Vagina (tissue), 2 donors: ENCODE results near the gene SCAANT1.

Source experiments
- POLR2AphosphoS5 ChIP-seq, 2 donors: sonication (generic); formaldehyde crosslinking; IDR thresholded peaks; one replicate each; pipeline ENCODE4 v1.9.0; 2017; ENCODE audit warnings: antibody characterized with exemption in 2 of 2, mild to moderate bottlenecking in 2 of 2, low read depth in 1 of 2; ENCODE audit not compliant: insufficient read depth in 1 of 2
- TF ChIP-seq, protein P1 (sequence below), 3 experiments: fragments of 450-650 bp in 2 of 3; fragments of 200-600 bp in 1 of 3; sonication (generic) in 1 of 3; IDR thresholded peaks; one replicate each; pipeline ENCODE4 v1.5.1; 2017 to 2019; ENCODE audit warnings: antibody characterized with exemption in 3 of 3, mild to moderate bottlenecking in 2 of 3, moderate library complexity in 2 of 3

DNA sequence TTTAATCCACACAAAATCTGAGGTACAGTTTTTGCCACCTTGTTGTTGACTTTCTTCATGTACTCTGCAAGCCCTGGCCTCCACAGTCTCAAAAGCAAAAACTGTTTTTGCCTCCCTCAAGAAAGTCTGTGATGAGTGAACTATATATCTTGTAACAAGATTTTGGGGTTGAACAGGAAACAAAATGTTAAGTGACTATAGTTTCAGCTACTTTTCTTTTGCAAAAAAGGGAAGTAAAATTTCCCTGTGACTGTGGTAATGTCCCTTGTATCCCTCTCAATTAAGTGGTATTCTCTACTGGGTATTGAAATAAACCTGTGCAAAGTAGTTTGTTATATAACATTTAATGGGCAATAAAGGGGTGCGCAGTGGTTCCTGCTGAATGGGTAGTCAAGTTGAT, 21.3 kb upstream of the SCAANT1 start:
- TF ChIP-seq, protein P1, sequence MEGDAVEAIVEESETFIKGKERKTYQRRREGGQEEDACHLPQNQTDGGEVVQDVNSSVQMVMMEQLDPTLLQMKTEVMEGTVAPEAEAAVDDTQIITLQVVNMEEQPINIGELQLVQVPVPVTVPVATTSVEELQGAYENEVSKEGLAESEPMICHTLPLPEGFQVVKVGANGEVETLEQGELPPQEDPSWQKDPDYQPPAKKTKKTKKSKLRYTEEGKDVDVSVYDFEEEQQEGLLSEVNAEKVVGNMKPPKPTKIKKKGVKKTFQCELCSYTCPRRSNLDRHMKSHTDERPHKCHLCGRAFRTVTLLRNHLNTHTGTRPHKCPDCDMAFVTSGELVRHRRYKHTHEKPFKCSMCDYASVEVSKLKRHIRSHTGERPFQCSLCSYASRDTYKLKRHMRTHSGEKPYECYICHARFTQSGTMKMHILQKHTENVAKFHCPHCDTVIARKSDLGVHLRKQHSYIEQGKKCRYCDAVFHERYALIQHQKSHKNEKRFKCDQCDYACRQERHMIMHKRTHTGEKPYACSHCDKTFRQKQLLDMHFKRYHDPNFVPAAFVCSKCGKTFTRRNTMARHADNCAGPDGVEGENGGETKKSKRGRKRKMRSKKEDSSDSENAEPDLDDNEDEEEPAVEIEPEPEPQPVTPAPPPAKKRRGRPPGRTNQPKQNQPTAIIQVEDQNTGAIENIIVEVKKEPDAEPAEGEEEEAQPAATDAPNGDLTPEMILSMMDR (IDR thresholded peaks at IDR 0.05) = no peak
- no peak for TF ChIP-seq POLR2AphosphoS5 (IDR thresholded peaks at IDR 0.05; ENCODE audit: insufficient read depth in 1 of 2, low read depth in 1 of 2)
